ENCODE data around the gene PRKCE. TPM values are rescaled to one million over a fixed set of nuclear protein-coding genes. Genes with fewer than 3 reads are reported as not detected.

PRKCE gene
- total RNA-seq, 1 donor from 2014 or later = 6.9 TPM

DNA sequence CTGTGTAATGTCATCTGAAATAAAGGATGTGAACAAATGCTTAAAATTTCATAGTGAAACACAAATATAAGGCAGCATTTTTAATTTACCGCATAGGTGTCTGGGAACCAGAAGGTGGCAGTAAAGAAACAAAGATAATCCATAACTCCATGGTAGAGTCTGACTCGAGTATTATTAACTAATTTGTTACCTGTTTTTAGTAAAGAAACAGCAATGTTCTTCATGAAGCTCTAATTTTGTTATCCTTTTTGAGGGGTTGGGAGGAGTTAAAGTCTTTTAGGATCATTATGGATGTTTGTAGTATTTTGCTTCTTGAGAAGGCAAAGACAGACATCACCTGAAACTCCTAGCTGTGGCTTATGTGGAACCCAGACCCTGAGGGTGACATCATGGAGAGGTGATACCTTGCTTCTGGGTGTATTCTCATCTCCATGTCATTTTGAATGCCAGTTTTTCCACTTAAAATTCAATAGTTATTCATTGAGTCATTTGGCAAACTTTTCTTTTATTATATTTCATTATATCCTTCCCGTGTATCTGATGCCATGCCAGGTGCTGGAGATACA is 359.5 kb downstream of the PRKCE start:
- DNase-seq (ENCODE audit: low read depth) = peak; percentile 66

DNA sequence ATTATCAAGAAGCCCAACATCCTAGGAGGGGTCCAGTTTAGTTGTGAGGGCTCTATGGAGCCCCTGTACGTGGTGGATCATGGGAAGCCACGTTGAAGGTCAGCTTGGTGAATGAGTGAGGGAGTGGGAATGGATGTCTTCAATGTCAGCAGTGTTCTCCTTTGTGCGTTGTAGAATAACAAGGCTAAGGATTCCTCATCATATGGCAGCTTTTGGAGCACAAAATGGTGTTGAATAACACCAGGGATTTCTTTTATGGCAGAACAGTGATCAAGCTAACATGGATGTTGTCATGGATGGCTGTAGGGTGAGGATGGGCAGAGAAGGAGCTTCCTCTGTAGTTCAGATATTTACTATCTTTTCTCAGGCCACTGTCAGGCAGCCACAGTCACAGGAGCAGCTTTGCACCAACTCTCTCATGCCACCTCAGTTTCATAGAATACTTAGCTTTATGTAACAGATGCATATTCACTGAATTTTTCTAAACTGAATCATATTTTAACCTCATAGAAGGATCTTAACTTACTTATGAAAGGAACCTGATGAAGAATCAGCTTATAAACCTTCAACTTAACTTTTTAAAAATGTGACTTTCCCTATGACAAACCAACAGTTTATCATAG is 361.3 kb downstream of the PRKCE start:
- DNase-seq (ENCODE audit: low read depth) = no peak

DNA sequence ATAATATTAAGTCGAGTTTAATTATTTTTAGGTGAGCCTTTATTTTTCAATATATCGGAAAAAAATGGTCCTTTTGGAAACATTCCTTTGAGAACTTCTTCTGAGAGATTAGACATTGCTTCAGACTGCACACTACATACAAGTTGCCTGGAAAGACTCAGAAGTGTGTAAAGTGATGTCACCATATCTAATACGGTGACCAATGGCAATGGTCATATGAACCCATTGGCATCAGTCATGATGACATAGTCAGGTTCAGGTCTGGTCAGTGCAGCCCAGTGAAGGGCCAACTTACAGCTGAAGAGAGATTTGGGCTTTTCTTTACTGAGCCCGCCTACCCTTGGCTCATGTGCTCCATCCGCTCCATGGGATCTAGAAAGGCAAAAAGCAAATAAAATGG is 362.3 kb downstream of the PRKCE start:
- no peak for DNase-seq (ENCODE audit: low read depth)

DNA sequence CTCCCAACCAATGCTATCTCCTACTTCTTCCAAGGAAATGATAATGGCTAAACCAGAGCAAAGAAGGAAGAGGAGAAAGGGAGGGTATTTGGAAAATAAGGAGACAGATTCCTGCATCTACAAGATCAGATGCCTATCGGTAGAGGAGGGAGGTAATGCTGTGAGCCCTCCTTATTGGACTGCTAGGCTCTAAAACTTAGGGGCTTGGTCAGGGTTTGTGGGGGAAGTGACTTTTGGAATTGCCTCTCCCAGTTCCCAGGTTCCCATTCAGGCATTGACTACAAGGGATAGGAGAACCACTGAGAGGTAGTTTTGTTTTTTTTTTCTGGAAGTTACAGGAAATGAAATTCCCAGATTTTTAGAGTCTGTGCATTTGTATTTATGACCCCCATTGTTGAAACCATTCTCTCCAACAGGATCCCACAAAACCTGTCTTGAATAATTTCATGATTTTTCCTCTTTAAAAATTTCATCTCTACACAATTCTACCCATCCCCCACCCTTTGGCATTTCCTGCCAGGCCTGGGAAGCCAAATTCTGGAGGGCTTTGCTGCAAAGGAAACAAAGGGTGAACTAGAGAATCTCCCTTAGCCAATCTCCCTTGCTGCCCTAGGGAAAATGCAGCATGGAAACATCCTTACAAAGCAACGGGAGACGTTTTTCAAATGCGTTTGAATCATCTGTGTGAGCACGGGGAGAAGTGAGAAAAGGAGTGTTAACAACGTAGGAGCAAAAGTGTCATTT is 363.6 kb downstream of the PRKCE start:
- no peak for DNase-seq (ENCODE audit: low read depth)

DNA sequence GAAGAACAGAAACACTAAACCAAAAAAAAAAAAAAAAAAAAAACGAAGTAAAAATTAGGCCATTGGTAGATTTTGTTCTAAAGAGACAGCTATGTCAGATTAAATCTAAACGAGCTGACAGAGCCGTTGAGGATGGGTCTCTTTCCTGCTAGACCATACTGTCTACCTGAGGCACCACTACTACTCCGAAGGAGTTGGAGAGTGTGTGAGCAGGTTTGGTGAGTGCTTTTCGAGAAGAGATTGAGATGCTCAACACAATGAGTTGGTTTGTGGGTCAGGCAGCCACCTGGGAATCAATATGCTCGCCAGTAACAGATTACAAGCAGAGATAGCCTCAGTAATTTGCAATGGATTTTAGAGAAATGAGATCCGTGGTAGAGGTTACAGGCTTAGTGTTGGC is 364.2 kb downstream of the PRKCE start:
- no peak for DNase-seq (ENCODE audit: low read depth)

DNA sequence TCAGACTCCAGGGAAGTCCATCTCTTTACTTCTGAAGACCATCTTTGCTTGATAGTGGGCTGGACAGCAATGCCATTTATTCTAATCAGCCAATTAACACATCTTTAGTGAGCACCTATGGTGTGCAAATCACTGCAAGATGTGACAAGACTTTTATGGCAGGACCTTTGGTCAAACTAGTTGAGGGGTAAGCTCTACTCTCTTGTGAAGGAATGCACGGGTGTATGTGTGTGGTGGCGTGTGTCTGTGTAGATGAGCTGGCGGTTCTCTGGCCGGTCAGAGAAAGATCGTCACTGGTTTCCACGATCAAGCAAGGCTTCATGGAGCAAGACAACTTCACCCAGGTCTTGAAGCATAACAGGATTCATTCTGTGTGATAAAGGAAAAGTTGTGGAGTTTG is 364.6 kb downstream of the PRKCE start:
- no peak for DNase-seq (ENCODE audit: low read depth)

DNA sequence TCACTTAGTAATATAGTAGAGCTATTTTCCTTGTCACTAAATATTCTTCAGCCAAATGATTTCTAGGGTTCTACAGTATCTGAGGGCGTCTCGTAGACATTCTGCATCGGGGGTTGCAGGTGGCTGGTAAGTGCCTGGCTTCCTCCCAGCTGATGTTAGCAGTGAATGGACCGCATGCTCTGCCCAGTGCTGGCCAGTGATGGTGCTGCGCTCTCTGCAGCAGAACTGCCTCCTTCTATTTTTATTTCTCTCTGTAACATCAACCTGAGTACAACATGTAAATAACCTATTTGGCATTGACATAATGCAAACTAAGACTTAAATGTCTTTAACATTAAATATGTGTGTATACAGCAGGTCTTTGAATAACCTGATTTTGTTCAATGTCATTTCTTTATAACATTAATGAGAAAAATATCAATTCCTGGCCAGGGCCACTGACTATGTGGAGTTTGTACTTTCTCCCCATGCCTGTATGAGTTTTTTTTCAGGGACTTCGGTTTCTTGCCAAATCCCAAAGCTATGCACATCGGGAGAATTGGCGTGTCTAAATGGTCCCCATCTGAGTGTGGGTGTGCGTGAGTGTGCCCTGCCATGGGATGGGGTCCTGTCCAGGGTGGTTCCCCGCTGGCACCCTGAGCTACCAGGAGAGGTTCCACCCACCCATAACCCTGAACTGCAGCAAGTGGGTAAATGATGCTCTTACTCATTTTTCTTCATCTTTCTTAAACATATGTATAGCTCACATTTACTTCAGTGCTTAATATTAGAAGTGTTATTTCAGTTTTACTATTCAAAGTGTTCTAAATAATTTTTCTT is 367.5 kb downstream of the PRKCE start:
- DNase-seq (ENCODE audit: low read depth) = no peak

DNA sequence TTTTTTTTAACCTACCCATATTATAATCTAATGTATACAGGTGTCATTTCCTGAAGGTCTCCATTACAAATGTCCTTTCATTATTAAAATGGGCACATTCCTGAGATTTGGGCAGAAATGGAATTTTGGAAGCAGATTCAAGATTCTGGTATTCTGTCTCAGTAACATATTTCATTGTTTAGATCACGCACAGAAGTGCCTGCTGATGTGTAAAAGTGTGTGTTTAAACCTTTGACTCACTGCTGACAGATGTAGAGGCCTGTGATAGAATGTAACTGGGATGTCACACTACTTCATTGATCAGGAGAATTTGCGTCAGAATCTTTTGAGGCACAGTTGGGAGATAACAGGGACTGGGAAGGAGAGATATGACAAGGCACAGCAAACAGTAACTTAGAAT is 368.9 kb downstream of the PRKCE start:
- DNase-seq (ENCODE audit: low read depth) = no peak

DNA sequence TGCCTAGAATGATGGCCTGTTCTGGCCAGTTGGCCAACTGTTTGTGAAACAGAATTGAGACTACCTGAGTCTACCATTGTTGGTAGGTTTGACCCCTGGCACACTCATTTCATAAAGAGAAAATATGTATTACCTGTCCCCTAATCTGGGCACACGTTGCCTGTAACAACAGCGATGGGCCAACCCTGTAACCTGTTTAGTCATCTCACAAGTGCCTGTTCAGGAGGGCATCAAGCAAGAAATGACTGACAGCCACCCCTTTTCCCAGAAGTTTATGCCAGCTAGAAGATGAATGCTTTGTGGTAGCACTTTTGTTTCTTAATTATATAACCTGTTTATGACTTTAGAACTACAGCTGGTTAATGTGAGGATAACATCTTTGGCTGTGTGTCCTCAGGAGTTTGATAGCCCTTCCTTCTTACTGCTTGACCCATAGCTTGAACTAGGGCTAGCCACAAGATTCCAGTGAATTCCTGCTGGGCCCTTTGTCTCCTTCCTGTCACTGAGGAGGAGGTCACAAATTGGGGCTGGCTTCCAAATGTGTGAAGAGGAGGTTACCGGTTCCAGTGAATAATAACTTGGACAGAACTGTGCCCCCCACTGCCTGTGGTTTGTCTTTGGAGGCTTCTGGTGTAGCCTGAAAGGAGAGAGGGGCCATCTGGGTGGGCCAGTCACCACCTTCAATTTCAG is 371.8 kb downstream of the PRKCE start:
- DNase-seq (ENCODE audit: low read depth) = no peak

DNA sequence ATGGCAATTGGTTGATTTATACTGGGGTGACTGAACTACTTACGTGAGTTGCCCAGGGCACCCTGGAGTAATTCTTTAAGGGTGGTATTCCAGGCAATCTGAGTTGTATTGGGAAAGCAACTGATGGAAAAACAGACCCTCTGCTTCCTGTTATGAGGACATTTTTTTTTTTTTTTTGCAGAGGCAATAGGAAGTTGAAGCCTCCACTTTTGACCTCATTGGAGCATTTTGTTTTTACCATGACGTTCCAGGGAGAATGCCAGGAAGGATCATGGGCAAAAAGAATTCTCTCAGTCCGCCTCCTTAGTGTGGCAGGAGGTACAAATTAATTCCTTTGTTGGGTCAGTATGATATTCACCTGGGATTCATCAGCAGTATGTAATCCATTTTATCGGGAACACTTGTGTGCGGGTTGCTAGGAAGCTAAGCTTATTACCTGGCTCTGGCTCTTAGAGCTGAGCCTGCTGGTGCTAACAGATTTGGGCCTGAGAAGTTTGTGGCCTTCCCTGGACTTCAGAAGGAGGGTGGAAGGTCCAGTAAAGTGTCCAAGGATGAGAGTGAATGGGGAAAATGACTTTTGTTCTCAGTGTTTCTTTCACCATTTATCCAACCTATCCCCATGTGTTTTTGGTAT is 372.8 kb downstream of the PRKCE start:
- DNase-seq (ENCODE audit: low read depth) = no peak

DNA sequence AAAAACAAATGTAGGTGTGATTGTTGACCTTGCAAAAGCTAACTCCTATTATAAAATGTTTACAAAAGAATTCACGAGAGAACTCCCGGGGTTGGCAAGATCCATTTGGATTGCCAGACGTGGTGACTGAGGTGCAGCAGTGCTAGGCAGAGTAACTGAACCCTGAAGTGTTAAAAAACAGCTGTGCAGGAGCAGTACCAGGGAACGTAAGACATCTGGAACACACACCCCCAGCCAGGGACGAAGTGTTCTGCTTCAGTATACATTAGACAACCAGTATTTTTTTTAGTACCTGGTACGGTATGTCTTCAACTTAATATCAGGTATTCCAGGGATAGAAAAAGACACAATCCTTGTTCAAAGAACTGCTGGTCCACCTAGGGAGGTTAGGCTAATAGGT is 373.6 kb downstream of the PRKCE start:
- no peak for DNase-seq (ENCODE audit: low read depth)

DNA sequence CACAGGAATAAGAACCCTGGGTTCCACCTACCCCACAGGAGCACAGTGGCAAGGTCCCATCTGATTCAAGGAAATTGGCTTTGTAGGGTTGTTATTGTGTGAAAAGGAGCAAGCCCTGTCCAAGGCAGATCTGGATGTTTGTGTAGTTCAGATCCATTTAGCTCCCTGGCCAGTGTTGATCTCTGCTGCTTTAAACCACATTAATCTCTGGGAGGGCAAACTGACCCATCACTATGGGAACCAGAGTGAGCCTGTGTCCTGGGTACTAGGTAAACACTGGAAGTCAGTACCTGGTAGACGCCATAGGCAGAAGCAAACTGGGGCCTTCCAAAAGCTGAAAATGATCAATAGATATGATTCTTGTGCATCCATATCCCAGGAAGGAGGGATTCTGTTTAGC is 374.2 kb downstream of the PRKCE start:
- no peak for DNase-seq (ENCODE audit: low read depth)

DNA sequence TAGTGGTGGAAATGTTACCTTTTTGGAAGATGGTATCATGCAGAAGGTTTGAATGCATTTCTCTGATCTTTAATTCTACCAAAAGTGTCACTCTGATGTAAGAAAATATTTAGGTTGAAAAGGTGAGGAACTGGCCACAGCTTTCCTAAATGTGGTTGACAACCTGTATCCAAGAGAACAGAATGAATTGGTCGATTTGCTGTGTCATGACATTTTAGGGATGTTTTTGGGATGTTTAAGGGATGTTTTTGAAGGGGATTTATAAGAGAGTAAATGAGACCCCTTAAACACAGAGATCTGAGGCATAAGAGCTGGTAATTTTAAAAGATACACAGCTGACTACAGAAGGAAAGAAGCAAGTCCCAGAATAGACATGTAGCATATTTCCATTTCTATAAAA is 375.0 kb downstream of the PRKCE start:
- no peak for DNase-seq (ENCODE audit: low read depth)

DNA sequence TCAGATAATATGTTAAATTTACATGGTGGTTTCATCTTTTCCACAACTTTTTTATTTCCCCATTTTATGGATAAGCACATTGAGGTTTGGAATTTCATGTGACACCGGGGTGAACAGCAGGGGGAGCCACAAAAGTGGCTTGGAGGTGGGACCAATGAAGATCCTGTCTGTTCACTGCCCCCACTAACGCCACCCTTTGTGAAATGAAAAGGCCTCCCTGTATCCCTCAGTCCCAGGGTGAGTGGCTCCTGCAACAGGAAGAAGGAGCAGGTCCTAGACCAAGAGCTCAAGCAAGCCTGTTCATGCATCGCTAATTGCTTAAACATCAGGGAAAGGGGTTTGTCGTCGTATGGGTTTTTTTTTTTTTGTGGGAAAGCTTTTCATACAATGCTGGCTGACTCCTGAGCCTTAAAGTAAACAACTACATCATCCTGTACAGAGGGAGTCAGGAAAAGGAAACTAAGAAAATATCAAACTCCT is 377.9 kb downstream of the PRKCE start:
- peak; percentile 90 for DNase-seq (ENCODE audit: low read depth)

DNA sequence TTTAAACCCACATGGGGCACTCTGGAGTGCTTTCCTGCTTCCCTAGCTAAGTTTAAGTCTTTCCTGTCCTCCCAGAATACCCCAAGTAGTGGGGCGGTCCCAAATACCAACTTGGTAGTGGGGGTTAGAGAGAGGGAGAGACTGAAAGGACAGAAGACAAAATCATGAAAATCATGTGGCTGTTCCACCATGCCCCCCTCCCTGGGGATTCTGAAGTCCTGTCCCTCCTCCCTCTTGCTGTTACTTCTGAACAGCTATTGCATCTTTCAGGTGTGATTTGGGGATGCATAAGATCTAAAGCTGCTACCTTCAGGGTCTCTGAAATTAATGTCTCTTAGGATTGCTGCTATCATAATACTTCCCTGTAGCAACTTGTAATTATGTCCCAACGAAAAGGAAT is 378.9 kb downstream of the PRKCE start:
- DNase-seq (ENCODE audit: low read depth) = no peak

DNA sequence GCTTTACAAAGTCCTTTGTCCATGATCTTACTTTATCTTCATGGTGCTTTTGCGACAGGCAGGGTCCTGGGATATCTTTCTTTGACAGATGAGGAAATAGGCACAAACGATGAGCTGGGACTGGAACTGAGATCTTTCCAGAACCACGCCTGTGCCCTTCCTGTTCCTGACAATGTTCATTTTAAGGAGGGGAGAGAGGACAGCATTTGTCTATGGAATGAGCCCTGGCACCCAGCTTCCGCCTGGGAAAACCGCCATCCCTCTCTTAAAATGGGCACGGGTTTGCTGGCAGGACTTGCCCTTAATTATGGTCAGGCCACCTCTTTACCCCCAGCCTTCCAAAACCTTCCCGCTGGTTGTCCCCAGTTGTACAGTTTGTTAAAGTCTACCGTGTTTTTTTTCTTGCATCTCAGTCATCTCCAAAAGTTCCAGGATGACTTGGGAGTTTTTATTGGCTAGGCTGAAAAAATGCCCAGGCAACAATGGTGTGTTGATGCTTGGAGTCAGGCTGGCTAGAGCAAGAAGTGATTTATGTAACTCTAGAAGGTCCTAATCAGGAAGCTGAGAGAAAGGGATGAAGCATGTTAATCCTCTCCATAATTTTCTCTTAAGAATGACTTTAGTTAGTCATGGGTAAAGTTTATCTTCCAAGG is 380.8 kb downstream of the PRKCE start:
- DNase-seq (ENCODE audit: low read depth) = no peak

DNA sequence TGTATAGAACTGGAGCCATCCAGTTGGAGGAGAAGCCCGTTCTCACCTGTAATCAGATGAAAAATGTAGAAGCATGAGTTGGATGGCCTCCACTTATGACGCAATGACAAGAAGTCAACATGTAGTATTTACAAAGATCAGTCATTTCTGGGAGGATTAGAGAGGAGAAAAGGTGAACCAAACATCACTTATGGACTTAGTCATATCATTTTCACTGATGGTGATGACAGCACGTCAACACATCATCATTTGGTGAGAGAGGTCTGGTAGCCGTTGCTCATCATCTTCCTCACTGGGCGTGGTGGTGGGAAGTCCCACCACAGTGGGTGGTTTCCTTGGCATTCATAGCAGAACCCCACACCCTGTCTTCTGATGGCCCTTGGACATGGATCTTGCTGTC is 381.5 kb downstream of the PRKCE start:
- no peak for DNase-seq (ENCODE audit: low read depth)

DNA sequence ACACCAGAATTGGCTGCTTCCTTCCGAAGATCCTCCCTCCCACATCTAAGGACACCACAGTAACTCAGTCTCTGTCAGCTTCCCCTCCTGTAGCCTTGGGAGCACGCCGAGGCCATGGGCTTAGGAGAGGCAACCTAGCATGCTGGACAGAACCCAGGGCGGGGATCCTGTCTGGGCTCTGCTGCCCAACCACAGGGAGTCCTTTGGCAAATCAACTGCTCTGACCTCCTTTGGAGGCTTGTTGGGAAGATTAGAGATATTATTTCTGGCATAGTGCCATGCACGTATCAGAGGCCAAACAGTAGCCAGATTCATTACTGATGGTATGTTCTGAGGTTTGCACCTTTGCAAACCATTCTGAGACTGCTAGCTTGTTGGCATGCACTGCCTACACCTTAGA is 383.1 kb downstream of the PRKCE start:
- DNase-seq (ENCODE audit: low read depth) = no peak

DNA sequence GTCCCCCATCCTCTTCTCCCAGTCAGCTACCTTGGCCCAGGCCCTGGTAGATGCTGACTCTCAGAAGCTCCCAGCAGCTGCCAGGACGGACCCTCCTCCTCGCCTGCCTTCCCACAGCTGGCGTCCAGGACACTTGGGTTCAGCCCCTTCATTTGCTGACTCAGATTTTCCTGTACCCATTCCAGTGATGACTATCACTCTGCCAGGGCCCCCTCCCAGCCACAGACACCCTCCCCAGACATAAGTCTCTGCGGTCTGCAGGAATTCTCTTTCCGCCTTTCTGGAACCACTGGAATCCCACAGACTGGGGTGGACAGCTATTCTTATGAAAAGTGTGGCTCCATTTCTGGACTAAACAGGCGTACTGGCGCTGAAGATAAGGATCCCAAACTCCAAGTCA is 385.5 kb downstream of the PRKCE start:
- no peak for DNase-seq (ENCODE audit: low read depth)

DNA sequence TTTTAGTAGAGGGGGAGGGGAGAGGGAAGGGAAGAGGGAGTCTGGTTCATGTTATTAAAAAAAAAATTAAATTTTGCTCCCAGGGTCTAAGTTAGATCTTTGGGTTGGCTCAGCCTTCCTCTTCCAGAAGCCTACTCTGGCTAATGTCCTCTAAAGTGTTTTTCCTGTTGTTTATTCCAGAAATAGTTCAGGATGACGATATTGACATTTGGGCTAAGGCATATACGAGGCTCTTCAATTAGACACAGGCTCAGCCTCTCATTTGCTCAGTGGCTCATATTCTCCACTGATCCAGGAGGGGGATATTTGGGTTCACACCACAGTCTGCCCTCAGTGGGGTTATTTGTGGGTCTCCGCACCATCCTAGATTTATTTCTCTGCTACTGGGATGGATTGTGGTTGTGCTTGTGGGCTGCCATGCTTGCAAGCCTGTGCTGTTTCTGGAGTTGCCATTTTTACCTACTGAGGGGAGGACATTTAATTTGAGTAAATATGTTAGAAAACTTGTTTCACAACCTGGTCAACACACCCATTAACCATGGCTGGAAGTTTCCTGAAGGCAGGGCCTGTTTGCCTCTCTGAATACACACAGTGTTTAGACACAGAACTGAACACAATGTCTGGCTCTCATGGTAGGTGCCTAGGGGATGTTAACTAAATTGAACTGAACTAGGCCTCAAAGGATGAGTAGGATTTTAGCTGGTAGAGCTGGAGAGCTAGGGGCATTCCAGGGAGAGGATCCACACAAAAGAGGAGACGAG is 388.2 kb downstream of the PRKCE start:
- DNase-seq (ENCODE audit: low read depth) = no peak
